ENCODE results near the gene ITPR3. TPM values are rescaled to one million over a fixed set of nuclear protein-coding genes. Genes with fewer than 3 reads are reported as not detected.

Gene ITPR3
- total RNA-seq, 1 experiment from 2014 or later, result 103 TPM

DNA sequence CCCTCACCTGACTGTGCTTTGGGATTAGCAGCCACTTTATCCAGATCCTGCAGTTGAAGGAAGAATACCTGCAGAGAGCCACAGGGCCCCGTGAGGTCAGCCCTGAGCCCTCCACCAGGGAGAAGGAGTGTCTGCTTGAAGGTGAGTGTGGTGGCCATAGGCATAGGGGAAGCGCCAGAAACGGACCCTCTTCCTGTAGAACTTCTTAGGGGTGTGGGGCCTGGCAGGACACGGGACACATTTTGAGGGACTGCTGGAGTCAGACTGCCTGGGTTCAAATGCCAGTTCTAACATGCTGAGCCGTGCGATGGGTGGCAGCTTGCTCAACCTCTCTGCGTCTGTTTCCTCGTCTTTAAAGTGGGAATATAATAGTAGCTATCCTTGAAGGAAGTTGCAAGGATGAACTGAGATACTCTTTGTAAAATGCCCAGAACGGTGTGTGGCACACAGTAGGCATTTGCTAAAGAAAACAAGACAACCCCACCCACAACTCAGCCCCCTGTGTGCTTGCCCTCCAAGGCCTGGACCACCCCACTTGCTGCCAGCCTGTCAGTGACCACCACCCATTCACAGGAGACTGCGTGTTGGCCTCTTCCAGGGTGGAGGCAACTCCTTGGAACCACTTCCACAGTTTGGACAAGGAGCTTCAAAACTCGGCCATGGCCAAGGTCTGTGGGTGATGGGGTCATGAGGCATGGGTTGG, 36.3 kb upstream of the ITPR3 start:
- ChIA-PET POLR2A (no interaction called here), RAD21 (ENCODE audit: low non-redundant PET in 1 of 2, low total read pairs in 2 of 2, uncharacterized antibody in 2 of 2, unreplicated experiment in 2 of 2) (no interaction called here), CTCF (no interaction called here)
- BruUV-seq (replicated peaks), result no TSS peak
- Histone ChIP-seq H3K9me3 (ENCODE audit: control insufficient read depth in 1 of 2, insufficient read depth in 1 of 2, low read depth in 1 of 2, low read length in 2 of 2) (no peaks in the 10 kb centered on the region), H3K27ac (ENCODE audit: low read depth, low read length) (no peak overlapping the region), H4K20me1 (ENCODE audit: insufficient read depth) (no peaks in the 10 kb centered on the region), H3K9me2 (ENCODE audit: insufficient read depth) (no peaks in the 10 kb centered on the region), H3K36me3 (ENCODE audit: control insufficient read depth in 1 of 2, insufficient read depth in 2 of 2, low read length in 2 of 2) (no peaks in the 10 kb centered on the region), H3K4me1 (ENCODE audit: control insufficient read depth in 1 of 2, insufficient read depth in 2 of 2, low read length in 2 of 2) (peaks cover 11 to 46% of the 10 kb centered on the region in 2 experiments), H3K4me3 (replicated peaks in 1 of 2; ENCODE audit: low read depth in 1 of 2, low read length in 2 of 2) (no peak overlapping the region), H2AFZ (ENCODE audit: low read depth, low read length, poor library complexity, severe bottlenecking) (no peak overlapping the region), H3K27me3 (ENCODE audit: insufficient read depth, low read length) (no peaks in the 10 kb centered on the region), H3K79me2 (ENCODE audit: insufficient read depth, low read length) (peaks cover 1% of the 10 kb centered on the region; the same call in 1 of the 2 replicates), H3K4me2 (ENCODE audit: low read length) (peak overlapping the region; percentile 46), H3K9ac (ENCODE audit: low read length) (0 out of 2 replicates have a peak overlapping the region, but pooled peaks have one; percentile 12)
- intact Hi-C loops (cut with micrococcal nuclease), result loop anchor here (1.0 to 10.0 kb wide), 5 partner anchors 37 to 570 kb away; partner anchors contain the start of gene ITPR3
- TF ChIP-seq EZH2phosphoT487 (IDR thresholded peaks at IDR 0.05; ENCODE audit: borderline replicate concordance), result no peak
- TF ChIP-seq JUND (IDR thresholded peaks at IDR 0.05), result no peak
- TF ChIP-seq, protein P1, sequence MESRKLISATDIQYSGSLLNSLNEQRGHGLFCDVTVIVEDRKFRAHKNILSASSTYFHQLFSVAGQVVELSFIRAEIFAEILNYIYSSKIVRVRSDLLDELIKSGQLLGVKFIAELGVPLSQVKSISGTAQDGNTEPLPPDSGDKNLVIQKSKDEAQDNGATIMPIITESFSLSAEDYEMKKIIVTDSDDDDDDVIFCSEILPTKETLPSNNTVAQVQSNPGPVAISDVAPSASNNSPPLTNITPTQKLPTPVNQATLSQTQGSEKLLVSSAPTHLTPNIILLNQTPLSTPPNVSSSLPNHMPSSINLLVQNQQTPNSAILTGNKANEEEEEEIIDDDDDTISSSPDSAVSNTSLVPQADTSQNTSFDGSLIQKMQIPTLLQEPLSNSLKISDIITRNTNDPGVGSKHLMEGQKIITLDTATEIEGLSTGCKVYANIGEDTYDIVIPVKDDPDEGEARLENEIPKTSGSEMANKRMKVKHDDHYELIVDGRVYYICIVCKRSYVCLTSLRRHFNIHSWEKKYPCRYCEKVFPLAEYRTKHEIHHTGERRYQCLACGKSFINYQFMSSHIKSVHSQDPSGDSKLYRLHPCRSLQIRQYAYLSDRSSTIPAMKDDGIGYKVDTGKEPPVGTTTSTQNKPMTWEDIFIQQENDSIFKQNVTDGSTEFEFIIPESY (IDR thresholded peaks at IDR 0.05; ENCODE audit: extremely low read depth, insufficient replicate concordance, low read length), result no peak
- TF ChIP-seq EZH2 (IDR thresholded peaks at IDR 0.05), result no peak
- no peak for TF ChIP-seq ZFX (IDR thresholded peaks at IDR 0.05)
- no peak for TF ChIP-seq FOSL1 (IDR thresholded peaks at IDR 0.05; ENCODE audit: low read depth)
- no peak for TF ChIP-seq EGR1 (IDR thresholded peaks at IDR 0.05; ENCODE audit: low read depth)
- no peak for TF ChIP-seq CEBPB (IDR thresholded peaks at IDR 0.05; ENCODE audit: low read depth)
- no peak for TF ChIP-seq POLR2AphosphoS5 (IDR thresholded peaks at IDR 0.05; ENCODE audit: low read depth, low read length)
- DNase-seq (ENCODE audit: low read depth, low spot score) (no peak), ATAC-seq (no peak)
